ENCODE measurements around the gene JAML. TPM values are rescaled to one million over a fixed set of nuclear protein-coding genes. Genes with fewer than 3 reads are reported as not detected.

Gene JAML
- total RNA-seq, 1 donor from 2014 or later = 0.19 TPM

- Mint-ChIP-seq H3K9me3 (no peaks in the 10 kb centered on the region), H3K4me1 (ENCODE audit: unreplicated experiment) (peaks cover 17% of the 10 kb centered on the region), H3K4me3 (no peak overlapping the region), H3K27me3 (peaks cover 79% of the 10 kb centered on the region), H3K36me3 (no peaks in the 10 kb centered on the region), H3K27ac (no peak overlapping the region)
- no peak for DNase-seq (ENCODE audit: extremely low spot score, unreplicated experiment)
- TF ChIP-seq CTCF (conservative IDR thresholded peaks at IDR 0.05) = no peak
These were observed 53.9 kb downstream of the JAML start for GRCh38 chr11:118170882-118171268.

GRCh38 chr11:118170231-118170630 is 54.6 kb downstream of the JAML start:
- H3K4me1 Mint-ChIP-seq (ENCODE audit: unreplicated experiment) = peaks cover 10% of the 10 kb centered on the region
- DNase-seq (ENCODE audit: extremely low spot score, unreplicated experiment) = no peak
- H3K27me3 Mint-ChIP-seq = peaks cover 73% of the 10 kb centered on the region
- no peak for TF ChIP-seq CTCF (conservative IDR thresholded peaks at IDR 0.05)
- H3K27ac Mint-ChIP-seq = no peak overlapping the region
- H3K9me3 Mint-ChIP-seq = no peaks in the 10 kb centered on the region
- no peaks in the 10 kb centered on the region for H3K36me3 Mint-ChIP-seq
- no peak overlapping the region for H3K4me3 Mint-ChIP-seq

- Mint-ChIP-seq H3K4me1 (ENCODE audit: unreplicated experiment) (peaks cover 3% of the 10 kb centered on the region), H3K27ac (no peak overlapping the region), H3K9me3 (no peaks in the 10 kb centered on the region)
These were observed 55.3 kb downstream of the JAML start for GRCh38 chr11:118169300-118170140.

GRCh38 chr11:118168751-118169150 is 56.1 kb downstream of the JAML start:
- no peak overlapping the region for H3K4me3 Mint-ChIP-seq
- H3K36me3 Mint-ChIP-seq = no peaks in the 10 kb centered on the region
- no peaks in the 10 kb centered on the region for H3K9me3 Mint-ChIP-seq
- H3K27me3 Mint-ChIP-seq = peaks cover 70% of the 10 kb centered on the region
- no peak overlapping the region for H3K27ac Mint-ChIP-seq
- no peaks in the 10 kb centered on the region for H3K4me1 Mint-ChIP-seq (ENCODE audit: unreplicated experiment)
- DNase-seq (ENCODE audit: extremely low spot score, unreplicated experiment) = no peak
- TF ChIP-seq CTCF (conservative IDR thresholded peaks at IDR 0.05) = no peak

More at GRCh38 chr11:118169300-118170140, 55.3 kb downstream of the JAML start:
- Mint-ChIP-seq H3K27me3 (peaks cover 67% of the 10 kb centered on the region), H3K36me3 (no peaks in the 10 kb centered on the region), H3K4me3 (no peak overlapping the region)
- no peak for TF ChIP-seq CTCF (conservative IDR thresholded peaks at IDR 0.05)
- no peak for DNase-seq (ENCODE audit: extremely low spot score, unreplicated experiment)

- Mint-ChIP-seq H3K9me3 (no peaks in the 10 kb centered on the region), H3K4me1 (ENCODE audit: unreplicated experiment) (no peaks in the 10 kb centered on the region), H3K27ac (no peak overlapping the region), H3K4me3 (no peak overlapping the region), H3K27me3 (peaks cover 71% of the 10 kb centered on the region), H3K36me3 (no peaks in the 10 kb centered on the region)
- no peak for TF ChIP-seq CTCF (conservative IDR thresholded peaks at IDR 0.05)
- DNase-seq (ENCODE audit: extremely low spot score, unreplicated experiment) = no peak
These were observed 56.5 kb downstream of the JAML start for GRCh38 chr11:118168316-118168715.
